HG03571 (cell line): ENCODE results near the gene DOCK4.

Experiments used
- ATAC-seq: cut with Tn5 transposase; IDR thresholded peaks from one replicate; pipeline ENCODE4 v1.9.1; 2021; ENCODE audit not compliant: unreplicated experiment

The DOCK4 gene

DNA sequence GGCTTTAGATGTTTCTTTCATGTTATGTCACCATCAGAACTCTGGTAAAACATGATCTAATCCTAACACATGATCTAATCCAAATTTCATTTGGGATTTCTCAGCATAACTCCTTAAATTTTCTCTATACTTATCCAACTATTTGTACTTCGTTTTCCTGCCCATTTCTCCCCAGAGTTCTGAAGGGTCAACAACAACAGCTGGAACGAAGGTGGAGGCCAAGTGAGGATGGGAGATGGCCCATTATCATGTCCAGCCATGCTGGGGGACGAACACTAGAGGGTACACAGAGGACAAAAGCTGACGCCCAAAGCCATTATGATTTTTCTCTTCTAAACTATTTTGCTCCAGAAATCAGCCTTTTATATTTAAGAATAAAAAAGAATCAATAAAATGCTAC, 185.4 kb downstream of the DOCK4 start:
- ATAC-seq: no peak

DNA sequence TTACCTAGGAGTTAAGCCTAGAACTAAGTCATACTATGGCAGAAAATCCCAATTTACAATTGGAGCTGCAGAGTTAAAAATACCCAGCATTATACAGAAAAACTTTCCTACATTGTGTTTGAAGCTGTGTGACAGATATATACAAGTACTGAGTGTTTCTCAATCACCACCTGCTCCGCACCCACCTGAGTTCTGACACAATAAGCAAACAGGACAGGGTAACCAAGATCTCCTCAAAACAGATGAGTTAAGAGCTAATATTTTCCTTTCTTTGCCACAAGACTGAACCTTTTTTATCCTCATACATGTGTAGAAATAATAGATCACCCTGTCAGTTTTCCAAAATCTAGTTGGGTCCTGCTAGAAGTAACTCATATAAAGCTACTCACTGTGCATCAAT, 186.3 kb downstream of the DOCK4 start:
- ATAC-seq: no peak

GRCh38 chr7:112018305-112019030, 187.7 kb downstream of the DOCK4 start:
- ATAC-seq: no peak

DNA sequence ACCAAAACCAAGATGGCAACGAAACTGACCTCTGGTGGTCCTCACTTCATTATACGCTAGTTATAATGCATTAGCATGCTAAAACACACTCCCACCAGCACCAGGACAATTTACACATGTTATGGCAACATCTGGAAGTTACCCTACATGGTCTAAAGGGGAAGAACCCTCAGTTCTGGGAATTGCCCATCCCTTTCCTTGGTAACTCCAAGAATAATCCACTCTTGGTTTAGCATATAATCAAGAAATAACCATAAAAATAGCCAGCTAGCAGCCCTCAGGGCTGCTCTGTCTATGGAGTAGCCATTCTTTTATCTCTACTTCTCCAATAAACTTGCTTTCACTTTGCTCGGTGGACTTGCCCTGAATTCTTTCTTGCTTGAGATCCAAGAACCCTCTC, 191.1 kb downstream of the DOCK4 start:
- ATAC-seq: no peak

- no peak for ATAC-seq
These were observed 191.9 kb downstream of the DOCK4 start for GRCh38 chr7:112014347-112014746.

DNA sequence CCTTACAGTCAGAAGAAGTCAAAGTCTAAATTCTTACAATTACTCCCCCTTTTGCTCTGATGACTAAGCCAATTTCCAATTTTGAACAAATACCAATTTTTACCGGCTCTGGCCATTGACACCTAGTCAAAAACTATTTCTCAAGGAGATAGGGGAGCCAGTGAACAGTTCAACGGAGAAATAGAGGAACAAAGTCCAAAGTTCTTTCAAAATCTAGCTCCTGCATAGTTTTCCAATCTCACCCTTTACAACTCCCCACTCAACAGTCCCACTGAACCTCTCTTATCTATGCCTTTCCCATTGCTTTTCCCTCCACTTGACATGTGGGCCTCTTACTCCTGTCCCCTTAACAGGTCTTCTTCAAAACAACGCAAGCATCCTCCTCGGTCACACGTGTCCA, 192.9 kb downstream of the DOCK4 start:
- no peak for ATAC-seq

GRCh38 chr7:112012242-112012641, 194.0 kb downstream of the DOCK4 start:
- ATAC-seq: no peak

- ATAC-seq: no peak
These were observed 195.2 kb downstream of the DOCK4 start for GRCh38 chr7:112010994-112011393.

DNA sequence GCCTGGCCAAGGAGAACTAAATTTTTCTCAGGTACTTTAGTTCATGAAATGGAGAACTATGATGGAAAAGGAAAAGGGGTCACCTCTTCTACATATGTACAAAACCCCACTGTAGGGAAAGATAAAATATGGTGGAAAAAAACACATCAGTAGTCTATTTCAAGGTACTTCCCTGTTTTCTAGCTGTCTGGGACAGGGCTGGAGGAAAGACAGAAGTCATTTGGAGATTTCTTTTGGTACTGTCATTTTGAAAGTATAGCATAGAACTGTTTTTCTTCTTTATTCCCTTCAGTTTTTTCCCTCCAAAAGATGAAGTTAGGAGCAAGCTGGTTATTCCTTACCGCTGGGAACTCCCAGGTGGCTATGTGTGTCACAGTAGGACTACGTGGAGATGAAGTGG, 196.1 kb downstream of the DOCK4 start:
- ATAC-seq: no peak

DNA sequence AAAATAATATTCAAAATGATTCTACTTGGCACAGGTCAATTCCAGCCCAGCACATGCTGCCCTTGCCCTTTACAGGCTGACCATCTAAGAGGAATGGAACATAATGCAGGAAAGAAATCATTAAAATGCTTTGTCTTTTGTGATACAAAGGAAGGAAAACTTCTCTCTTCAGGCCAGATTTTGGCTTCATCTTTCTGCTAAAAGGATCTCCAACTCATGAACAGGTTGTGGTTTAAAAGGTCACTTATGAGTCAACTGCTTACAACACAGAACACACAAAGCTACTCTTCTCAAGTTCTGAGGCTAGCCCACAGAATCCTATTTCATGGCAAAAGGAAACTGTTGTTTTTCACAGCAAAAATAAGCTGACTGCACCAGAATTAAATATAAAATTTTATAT, 197.1 kb downstream of the DOCK4 start:
- no peak for ATAC-seq

DNA sequence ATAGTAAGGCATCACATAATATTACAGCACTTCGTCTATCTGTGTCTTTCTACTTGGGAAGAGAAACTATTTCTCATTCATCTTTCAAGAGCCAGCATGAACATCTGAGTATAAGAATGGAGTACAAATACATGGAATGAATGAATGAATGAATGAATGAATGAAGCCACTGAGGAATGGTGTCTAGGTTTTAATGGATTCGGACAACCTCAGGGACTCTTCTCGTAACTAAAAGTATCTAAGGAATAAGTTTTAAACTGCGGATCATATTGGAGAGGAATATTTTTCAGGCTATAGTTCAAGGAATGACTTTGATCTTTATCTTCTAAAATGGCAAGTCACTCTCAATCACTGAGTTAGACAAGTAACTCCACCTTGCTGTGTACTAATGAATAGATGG, 199.0 kb downstream of the DOCK4 start:
- no peak for ATAC-seq

- no peak for ATAC-seq
These were observed 200.1 kb downstream of the DOCK4 start for GRCh38 chr7:112006071-112006470.

- ATAC-seq: no peak
These were observed 200.9 kb downstream of the DOCK4 start for GRCh38 chr7:112005205-112005775.

- ATAC-seq: no peak
These were observed 204.9 kb downstream of the DOCK4 start for GRCh38 chr7:112001091-112001826.

DNA sequence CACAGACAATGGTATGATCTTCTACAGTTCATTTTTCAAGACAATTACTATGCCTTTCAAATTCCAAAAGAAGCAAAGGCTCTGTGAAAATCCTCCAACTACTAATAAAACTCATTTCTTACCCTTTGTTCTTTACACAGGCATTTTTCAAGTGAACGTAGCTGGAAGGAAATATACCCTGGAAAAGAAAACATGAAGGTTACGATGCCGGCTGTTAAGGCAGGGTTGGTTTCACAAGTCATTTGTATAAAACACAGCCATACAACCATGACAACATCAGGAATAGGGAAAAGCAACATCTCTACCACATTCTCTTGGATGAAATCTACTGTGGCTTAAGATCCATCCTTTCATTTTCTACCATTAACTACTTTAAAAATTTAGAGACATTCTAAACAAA, 207.9 kb downstream of the DOCK4 start:
- ATAC-seq: no peak

DNA sequence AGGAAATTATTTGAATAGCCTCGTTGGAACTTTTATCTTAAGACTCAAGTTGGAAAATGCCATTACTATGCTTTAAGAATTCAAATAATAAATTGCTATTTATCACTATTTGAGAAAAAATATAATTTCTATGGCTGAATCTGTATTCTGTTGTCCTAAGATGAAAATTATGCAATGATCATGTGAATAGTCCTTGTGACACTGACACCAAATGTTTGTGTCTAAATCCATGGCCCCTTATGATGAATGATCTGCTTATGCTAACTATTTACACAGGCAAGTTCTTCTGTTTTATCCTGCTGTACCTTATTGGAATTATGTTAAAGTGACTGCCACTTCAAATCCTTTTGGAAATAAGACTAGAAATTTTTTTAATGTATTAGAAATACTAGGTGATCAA, 208.7 kb downstream of the DOCK4 start:
- no peak for ATAC-seq

- ATAC-seq: no peak
These were observed 213.6 kb downstream of the DOCK4 start for GRCh38 chr7:111992601-111993000.

DNA sequence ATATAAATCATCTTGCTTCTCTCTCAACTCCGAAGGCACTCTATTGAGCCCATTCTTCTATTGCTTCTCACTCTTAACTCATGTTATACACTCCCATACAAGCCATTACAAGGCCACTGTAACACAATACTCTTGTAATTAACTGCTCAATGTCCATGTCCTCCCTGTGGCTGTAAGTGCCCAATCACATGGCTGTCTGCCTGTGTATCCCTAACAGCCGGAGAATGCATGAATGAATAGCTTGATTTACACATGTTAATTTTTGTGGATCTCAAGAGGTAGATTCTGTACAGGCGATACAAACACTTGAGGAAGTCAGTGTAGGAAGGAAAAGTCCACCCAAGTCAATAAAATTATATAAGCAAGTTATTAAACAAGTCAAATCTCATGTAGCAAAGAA, 215.6 kb downstream of the DOCK4 start:
- no peak for ATAC-seq

DNA sequence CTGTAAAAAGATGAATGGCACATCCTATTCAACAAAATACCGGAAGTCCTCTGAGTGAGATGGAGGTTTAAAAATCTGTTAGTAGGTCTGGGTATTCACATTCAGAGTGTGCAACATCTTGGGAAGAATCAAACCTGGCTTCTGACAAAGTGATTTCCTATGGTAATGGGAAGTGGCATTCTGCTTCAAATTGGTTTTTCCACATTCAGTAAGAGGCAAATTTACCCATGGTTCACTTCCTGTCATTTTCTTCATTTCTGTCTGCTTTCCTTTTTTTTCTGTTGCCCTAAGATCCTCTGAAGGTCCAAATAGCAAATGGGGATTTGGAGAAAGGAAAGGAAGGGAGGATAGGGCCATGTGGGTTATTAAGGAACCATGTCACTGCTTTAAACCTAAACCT, 218.3 kb downstream of the DOCK4 start:
- ATAC-seq: no peak

- ATAC-seq: no peak
These were observed 218.9 kb downstream of the DOCK4 start for GRCh38 chr7:111987115-111987826.

- ATAC-seq: no peak
These were observed 219.6 kb downstream of the DOCK4 start for GRCh38 chr7:111986601-111987000.

- ATAC-seq: no peak
These were observed 220.4 kb downstream of the DOCK4 start for GRCh38 chr7:111985798-111986197.
